Effector memory CD8-positive, alpha-beta T cell (primary cell): ENCODE measurements around the gene ABLIM2.

Experiments
- ATAC-seq: fragments of 150-1000 bp; cut with Tn5 transposase; replicated peaks from 2 replicates; pipeline ENCODE4 v1.10.0; 2021; ENCODE audit warnings: mild to moderate bottlenecking, moderate library complexity
- DNase-seq, 3 experiments: peaks; one replicate each; pipeline ENCODE4 v3.0.0; 2021
- H3K27ac Mint-ChIP-seq, 2 donors: one replicate each; pipeline ENCODE4 v1.8.0; 2022; ENCODE audit warnings: mild to moderate bottlenecking in 2 of 2, mixed read lengths in 2 of 2, moderate library complexity in 2 of 2
- H3K27me3 Mint-ChIP-seq, 2 donors: one replicate each; pipeline ENCODE4 v1.8.0; 2022; ENCODE audit warnings: mixed read lengths in 2 of 2
- H3K36me3 Mint-ChIP-seq: one replicate; pipeline ENCODE4 v1.8.0; 2022; ENCODE audit warnings: mild to moderate bottlenecking, moderate library complexity, mixed read lengths; ENCODE audit not compliant: insufficient read depth
- H3K4me1 Mint-ChIP-seq, 2 donors: one replicate each; pipeline ENCODE4 v1.8.0; 2022; ENCODE audit warnings: low read depth in 2 of 2, mixed read lengths in 2 of 2
- H3K4me3 Mint-ChIP-seq, 2 donors: one replicate each; pipeline ENCODE4 v1.8.0; 2022; ENCODE audit warnings: mild to moderate bottlenecking in 2 of 2, mixed read lengths in 2 of 2, moderate library complexity in 2 of 2
- H3K9me3 Mint-ChIP-seq, 2 donors: one replicate each; pipeline ENCODE4 v1.8.0; 2022; ENCODE audit warnings: mixed read lengths in 2 of 2

Gene ABLIM2

GRCh38 chr4:8119877-8120276 is 38.7 kb downstream of the ABLIM2 start:
- no peak for ATAC-seq
- Mint-ChIP-seq H3K4me3 (no peak overlapping the region), H3K4me1 (peaks cover 27 to 34% of the 10 kb centered on the region in 2 donors), H3K27me3 (peaks cover 0 to 7% of the 10 kb centered on the region in 2 donors), H3K36me3 (peaks cover 9% of the 10 kb centered on the region), H3K9me3 (no peaks in the 10 kb centered on the region), H3K27ac (peak overlapping the region in 1 of 2 donors; percentile 49)
- no peak for DNase-seq

- Mint-ChIP-seq H3K36me3 (peaks cover 9% of the 10 kb centered on the region), H3K9me3 (no peaks in the 10 kb centered on the region), H3K27ac (peak overlapping the region in 1 of 2 donors; percentile 72), H3K4me3 (no peak overlapping the region), H3K27me3 (peaks cover 0 to 7% of the 10 kb centered on the region in 2 donors), H3K4me1 (peaks cover 27 to 38% of the 10 kb centered on the region in 2 donors)
- no peak for DNase-seq
- ATAC-seq: no peak
Observed at GRCh38 chr4:8118531-8118930, 40.1 kb downstream of the ABLIM2 start.

GRCh38 chr4:8118035-8118434 is 40.6 kb downstream of the ABLIM2 start:
- no peak overlapping the region for H3K27ac Mint-ChIP-seq
- no peak for DNase-seq

DNA sequence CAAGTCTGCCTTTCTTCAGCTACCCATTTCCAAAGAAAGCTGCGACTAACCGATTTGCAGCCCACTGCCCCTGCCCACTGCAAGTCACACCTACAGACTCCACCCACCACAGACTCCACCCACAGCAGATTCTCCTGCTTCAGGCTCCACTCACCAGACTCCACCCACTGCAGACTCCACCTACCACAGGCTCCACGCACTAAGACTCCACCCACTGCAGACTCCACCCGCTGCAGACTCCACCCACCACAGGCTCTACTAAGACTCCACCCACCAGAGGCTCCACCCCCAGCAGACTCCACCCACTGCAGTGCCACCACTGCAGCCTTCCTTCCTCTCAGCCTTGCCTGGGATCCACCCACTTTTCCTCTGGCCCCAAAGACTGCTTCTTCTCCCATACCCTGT is 41.3 kb downstream of the ABLIM2 start:
- Mint-ChIP-seq H3K4me1 (peaks cover 27 to 39% of the 10 kb centered on the region in 2 donors), H3K4me3 (no peak overlapping the region), H3K9me3 (no peaks in the 10 kb centered on the region), H3K27me3 (peaks cover 0 to 3% of the 10 kb centered on the region in 2 donors), H3K27ac (peak overlapping the region; percentile 8 to 59), H3K36me3 (peaks cover 9% of the 10 kb centered on the region)
- DNase-seq: peak in 2 of 3 experiments; percentile 9 to 17
- peak; percentile 21 for ATAC-seq

More at GRCh38 chr4:8118035-8118434, 40.6 kb downstream of the ABLIM2 start:
- Mint-ChIP-seq H3K4me3 (no peak overlapping the region), H3K27me3 (peaks cover 0 to 7% of the 10 kb centered on the region in 2 donors), H3K9me3 (no peaks in the 10 kb centered on the region), H3K36me3 (peaks cover 9% of the 10 kb centered on the region), H3K4me1 (peaks cover 27 to 38% of the 10 kb centered on the region in 2 donors)
- ATAC-seq: no peak

DNA sequence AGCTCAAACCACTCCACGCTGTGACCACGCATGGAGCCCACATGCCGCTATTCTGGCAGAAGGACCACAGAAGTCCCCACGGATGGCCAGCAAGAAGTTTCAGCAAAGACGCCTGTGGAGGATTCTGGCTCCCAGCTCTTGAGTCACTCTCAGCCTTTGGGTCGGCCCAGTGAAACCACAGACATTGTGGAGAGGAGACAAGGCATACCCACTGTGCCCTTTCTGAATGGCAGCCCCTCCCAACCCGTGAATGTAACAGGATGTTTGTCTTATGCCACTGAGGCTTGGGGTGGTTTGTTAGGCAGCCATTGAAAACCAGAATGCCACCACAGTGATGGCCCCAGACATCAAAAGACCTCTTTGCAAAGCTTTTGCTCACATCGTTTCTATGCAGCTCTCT is 42.7 kb downstream of the ABLIM2 start:
- peak; percentile 12 to 30 (median 14) for DNase-seq
- H3K27ac Mint-ChIP-seq: peak overlapping the region in 1 of 2 donors; percentile 88
- peak; percentile 89 for ATAC-seq

DNA sequence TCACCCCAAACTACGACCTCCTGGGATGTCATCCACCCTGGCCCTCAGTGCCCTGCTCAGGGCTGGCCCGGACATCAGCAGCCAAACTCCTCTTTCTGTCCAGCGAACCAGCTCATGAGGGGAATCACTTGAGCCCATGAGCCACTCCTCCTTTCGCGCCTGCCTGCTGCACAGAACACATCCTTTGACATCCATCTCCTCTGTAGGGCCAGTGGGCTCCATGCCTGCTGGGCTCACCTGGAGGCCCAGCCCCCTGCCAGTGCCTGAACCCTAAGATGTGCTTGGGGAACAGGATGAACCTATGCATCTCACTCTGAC is 43.5 kb downstream of the ABLIM2 start:
- H3K4me3 Mint-ChIP-seq: peak overlapping the region in 1 of 2 donors; percentile 59
- H3K27me3 Mint-ChIP-seq: no peaks in the 10 kb centered on the region
- H3K4me1 Mint-ChIP-seq: peaks cover 27 to 39% of the 10 kb centered on the region in 2 donors
- H3K27ac Mint-ChIP-seq: peak overlapping the region in 1 of 2 donors; percentile 88
- H3K9me3 Mint-ChIP-seq: no peaks in the 10 kb centered on the region
- DNase-seq (no peak), ATAC-seq (no peak)
- H3K36me3 Mint-ChIP-seq: peaks cover 9% of the 10 kb centered on the region

More for the DNA sequence above, 42.7 kb downstream of the ABLIM2 start:
- H3K4me3 Mint-ChIP-seq: peak overlapping the region; percentile 59 to 75
- H3K27me3 Mint-ChIP-seq: no peaks in the 10 kb centered on the region
- peaks cover 9% of the 10 kb centered on the region for H3K36me3 Mint-ChIP-seq
- H3K4me1 Mint-ChIP-seq: peaks cover 27 to 39% of the 10 kb centered on the region in 2 donors
- no peaks in the 10 kb centered on the region for H3K9me3 Mint-ChIP-seq

GRCh38 chr4:8114456-8115202 is 44.0 kb downstream of the ABLIM2 start:
- Mint-ChIP-seq H3K27me3 (no peaks in the 10 kb centered on the region), H3K4me1 (peaks cover 27 to 39% of the 10 kb centered on the region in 2 donors), H3K4me3 (peak overlapping the region in 1 of 2 donors; percentile 59), H3K9me3 (no peaks in the 10 kb centered on the region), H3K27ac (peak overlapping the region in 1 of 2 donors; percentile 88), H3K36me3 (peaks cover 9% of the 10 kb centered on the region)
- no peak for DNase-seq
- peak; percentile 35 for ATAC-seq

GRCh38 chr4:8113611-8114377 is 44.8 kb downstream of the ABLIM2 start:
- peaks cover 27 to 39% of the 10 kb centered on the region in 2 donors for H3K4me1 Mint-ChIP-seq
- H3K27me3 Mint-ChIP-seq: no peaks in the 10 kb centered on the region
- no peaks in the 10 kb centered on the region for H3K9me3 Mint-ChIP-seq
- DNase-seq (no peak), ATAC-seq (no peak)
- peak overlapping the region in 1 of 2 donors; percentile 29 for H3K4me3 Mint-ChIP-seq
- H3K27ac Mint-ChIP-seq: peak overlapping the region in 1 of 2 donors; percentile 88
- H3K36me3 Mint-ChIP-seq: peaks cover 9% of the 10 kb centered on the region

DNA sequence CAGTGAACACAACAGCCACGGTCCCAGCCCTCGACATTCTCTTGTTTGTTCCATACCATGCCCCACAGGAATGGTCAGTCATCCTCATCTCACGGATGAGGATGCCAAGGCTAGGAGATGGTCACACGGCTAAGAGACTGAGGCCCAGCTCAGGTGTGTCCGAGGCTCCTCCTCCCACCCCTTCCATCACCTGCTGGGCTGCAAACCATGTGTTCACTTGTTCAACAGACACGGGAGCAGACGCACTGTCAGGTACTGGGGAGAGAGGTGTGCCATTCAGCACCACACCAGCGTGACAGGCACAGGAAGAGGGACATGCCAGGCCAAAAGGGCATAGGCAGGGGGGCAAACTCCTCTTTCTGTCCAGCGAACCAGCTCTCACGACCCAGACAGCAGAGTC is 45.9 kb downstream of the ABLIM2 start:
- no peak overlapping the region for H3K4me3 Mint-ChIP-seq
- H3K27me3 Mint-ChIP-seq: no peaks in the 10 kb centered on the region
- peaks cover 9% of the 10 kb centered on the region for H3K36me3 Mint-ChIP-seq
- H3K27ac Mint-ChIP-seq: no peak overlapping the region
- H3K9me3 Mint-ChIP-seq: no peaks in the 10 kb centered on the region
- no peak for DNase-seq
- peaks cover 27 to 38% of the 10 kb centered on the region in 2 donors for H3K4me1 Mint-ChIP-seq
- no peak for ATAC-seq

DNA sequence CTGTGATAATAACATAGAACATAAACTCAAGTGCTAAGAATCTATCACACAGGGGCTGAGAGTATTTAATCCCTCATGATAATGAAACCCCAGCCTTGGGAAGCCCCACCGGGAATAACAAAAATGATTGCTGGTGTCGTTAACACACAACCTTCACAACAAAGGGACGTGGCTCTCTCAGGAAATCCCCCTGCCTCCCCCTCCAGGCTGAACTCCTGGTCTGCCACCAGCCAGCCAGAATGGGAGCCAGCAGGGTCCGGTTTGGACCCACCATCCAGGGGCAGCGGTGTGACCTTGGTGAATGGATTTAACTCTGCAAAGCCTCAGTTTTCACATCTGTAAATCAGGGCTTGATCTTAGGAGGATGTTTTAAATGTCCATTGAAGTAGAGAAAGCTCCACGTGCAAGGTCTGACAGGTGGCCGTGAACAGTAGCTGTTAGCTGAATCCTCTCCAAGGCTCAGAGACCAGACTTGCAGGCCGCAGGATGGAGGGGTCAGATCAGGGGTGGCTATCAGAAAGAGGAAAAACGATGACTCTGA is 46.5 kb downstream of the ABLIM2 start:
- H3K27ac Mint-ChIP-seq: no peak overlapping the region
- no peaks in the 10 kb centered on the region for H3K27me3 Mint-ChIP-seq
- ATAC-seq: no peak
- no peak overlapping the region for H3K4me3 Mint-ChIP-seq
- H3K36me3 Mint-ChIP-seq: peaks cover 9% of the 10 kb centered on the region
- H3K4me1 Mint-ChIP-seq: peaks cover 21 to 32% of the 10 kb centered on the region in 2 donors
- DNase-seq: no peak
- H3K9me3 Mint-ChIP-seq: no peaks in the 10 kb centered on the region

DNA sequence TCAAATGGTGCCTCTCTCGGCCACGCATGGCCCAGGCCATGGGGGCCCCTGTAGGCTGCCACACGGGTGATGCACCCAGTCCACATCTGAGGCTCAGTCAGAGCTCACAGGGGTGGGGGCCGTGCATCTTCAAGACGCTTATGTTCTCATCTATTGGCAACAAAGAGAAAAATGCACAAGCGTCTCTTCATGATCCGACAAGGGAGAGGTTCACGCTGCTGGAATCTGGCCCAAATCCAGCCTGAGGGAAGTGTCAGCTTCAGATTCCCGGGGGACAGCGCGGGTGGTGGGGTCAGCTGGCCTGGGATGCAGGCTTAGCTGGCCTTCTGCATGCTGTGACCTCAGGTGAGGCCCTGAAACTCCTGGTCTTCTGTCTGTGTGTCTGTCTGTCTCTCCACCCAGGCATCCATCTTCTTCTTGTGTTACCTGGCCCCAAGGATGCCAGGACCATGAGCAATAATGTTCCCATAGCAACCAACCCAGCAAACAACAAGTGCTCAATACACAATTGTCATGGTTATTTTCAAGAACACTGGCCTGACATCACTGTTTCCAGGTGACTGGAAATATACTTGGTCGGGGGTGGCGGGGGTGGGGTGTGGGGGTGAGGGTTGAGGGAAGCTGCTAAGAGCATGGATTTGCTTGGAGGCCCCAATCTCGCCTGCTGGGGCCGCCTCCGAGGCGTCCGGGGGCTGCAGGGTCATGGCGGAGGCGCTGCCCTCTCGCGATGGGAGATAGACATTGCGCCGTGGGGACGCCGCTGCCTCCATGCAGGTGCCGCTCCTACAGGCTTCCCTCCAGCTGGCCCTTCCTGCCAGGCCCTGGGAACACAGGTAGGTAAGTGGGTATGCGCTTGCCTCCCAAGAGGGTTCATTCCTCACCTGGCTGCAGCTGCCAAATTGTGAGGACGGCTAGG is 48.3 kb downstream of the ABLIM2 start:
- Mint-ChIP-seq H3K9me3 (no peaks in the 10 kb centered on the region), H3K36me3 (peaks cover 3% of the 10 kb centered on the region), H3K27me3 (no peaks in the 10 kb centered on the region), H3K27ac (no peak overlapping the region), H3K4me3 (no peak overlapping the region), H3K4me1 (peaks cover 3 to 16% of the 10 kb centered on the region in 2 donors)
- DNase-seq (no peak), ATAC-seq (no peak)

DNA sequence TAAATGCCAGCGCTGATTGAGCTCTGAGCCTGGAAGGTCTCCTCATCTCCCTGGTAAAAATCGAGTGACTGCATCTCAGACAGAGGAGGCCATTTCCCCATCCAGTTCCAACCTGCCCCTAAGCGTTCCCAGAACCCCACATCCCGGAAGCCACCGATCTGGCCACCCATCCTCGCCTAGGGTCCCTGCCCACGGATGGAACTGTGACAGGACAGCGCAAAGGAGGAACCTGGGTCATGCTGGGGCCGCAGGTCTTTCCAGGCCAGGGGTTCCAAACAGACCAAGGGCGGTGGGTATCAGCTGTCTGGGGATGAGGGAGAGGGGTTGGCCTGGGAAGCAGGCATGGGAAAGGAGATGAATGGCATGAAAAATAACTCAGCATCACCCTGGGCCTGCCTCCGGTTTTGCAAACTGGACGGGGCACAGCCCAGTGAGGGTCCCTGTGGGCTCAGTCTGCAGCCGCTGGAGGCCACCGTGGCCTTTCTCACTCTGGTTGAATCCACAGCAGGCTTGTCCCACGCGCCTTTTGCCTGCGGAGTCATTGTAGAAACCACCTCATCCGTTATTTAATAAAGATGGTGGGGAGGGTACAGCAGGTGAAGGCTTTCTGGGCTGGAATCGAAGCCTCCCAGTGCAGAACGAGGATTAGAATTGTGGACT is 49.1 kb downstream of the ABLIM2 start:
- H3K36me3 Mint-ChIP-seq: no peaks in the 10 kb centered on the region
- no peak overlapping the region for H3K27ac Mint-ChIP-seq
- H3K9me3 Mint-ChIP-seq: no peaks in the 10 kb centered on the region
- H3K4me3 Mint-ChIP-seq: no peak overlapping the region
- no peaks in the 10 kb centered on the region for H3K27me3 Mint-ChIP-seq
- peaks cover 0 to 9% of the 10 kb centered on the region in 2 donors for H3K4me1 Mint-ChIP-seq
- DNase-seq: no peak
- ATAC-seq: no peak
